SK-N-DZ (cell line): ENCODE data around the gene SERPINH1.

Experiments used
- DNase-seq: peaks from one replicate; pipeline ENCODE4 v3.0.0-alpha.2; 2015; ENCODE audit warnings: low spot score

The SERPINH1 gene

GRCh38 chr11:75554258-75555022 is 7.6 kb upstream of the SERPINH1 start:
- peak; percentile 94 for DNase-seq

DNA sequence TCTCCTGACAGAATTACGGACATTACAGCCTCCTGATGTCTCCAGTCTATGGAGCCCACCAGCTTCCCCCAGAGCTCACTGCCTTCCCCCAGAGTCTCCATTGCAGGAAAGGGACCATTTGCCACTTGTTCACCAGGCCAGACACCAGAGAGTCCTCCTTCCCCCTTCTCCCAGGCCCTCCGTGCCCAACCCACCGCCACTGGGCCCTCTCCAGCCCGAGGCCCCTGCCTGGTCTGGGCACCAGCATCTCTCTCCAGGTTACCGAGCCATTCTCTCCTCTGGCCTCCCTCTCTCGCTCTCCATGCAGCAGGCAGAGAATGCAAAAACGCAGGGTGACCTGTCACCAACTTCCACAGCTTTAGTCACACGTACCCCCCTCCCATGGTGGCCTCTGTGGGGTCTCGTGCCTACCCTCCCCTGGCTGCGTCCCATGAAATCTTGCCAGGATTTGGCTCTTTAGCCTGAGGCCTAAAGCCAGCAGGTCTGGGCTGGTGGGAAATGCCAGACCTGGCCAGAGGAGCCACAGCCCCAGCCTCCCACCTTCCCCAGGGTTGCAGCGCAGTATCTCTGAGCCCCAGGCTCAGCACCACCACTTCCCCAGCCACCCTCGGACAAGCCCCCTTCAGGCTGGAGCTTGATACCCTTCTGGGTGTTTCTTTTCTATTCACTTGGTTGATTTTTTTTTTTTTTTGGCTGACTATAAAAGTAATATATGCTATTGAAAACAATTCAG is 6.8 kb upstream of the SERPINH1 start:
- DNase-seq, result no peak

DNA sequence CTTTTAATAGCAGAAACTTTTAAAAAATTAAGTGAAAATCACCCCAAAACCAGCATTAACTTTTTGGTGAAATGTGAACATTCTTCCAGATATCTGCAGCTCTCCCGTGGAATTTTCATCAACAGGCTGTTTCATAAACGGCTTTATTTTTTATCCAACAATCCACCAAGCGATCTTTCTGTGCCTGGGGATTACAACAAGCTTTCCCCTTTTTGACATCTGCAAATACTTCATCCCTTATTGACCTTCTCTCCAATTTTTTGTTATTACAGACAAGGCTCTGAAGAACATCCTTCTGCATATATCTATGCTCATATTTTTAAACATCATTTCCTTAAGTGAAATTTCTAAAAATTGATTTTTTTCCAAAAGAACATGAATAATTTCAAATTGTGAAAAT is 5.8 kb upstream of the SERPINH1 start:
- no peak for DNase-seq

- DNase-seq, result no peak
Measured at GRCh38 chr11:75557666-75558494, 4.2 kb upstream of the SERPINH1 start.

GRCh38 chr11:75558939-75559843 is 2.9 kb upstream of the SERPINH1 start:
- no peak for DNase-seq

DNA sequence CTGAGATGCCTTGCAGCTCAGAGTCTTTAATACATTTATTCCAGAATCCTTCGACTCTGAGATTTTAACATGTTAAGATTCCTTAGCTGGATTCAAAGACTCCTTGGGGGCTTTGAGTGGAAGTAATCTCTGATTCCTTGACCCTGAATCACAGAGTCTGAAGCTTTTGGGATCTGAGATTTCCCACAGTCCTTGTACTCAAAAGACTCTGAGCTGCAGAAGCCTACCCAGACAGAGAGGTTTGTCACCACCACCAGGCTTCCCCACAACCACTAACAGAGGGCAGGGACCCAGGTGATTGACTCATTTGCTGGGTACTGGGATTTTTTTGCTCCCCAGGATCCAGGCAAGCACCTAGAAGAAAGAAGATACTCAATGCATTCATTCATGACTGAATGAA is 1.4 kb upstream of the SERPINH1 start:
- DNase-seq, result no peak

DNA sequence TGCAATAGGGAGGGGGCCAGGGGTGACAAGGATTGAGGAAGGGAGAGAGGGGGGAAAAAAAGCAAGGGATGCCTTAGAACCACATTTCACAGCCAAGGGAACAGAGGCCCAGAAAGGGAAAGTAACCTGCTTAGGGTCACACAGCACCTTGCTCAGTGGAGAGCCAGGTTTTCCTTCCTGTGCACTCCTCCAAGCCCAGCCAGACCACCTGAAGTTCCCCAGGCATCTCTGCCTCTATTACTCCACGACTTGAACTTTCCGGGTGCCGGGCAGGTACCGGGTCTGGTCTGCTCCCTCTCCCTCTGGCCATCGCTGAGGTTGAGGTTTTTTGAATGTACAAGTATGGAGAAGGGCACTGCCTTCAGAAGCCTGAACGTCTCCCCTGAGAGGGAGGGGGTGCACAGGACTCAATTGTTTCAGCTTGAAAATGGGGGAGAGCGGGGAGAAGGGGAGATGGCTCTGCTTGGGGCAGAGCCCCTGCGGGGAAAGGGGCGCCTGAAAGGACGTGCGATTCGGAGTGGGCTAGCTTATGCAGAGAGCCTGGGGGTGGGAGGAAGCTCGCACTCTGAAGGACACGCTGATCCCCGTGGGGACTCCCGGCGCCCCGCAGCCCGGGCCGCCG is 516 bp upstream of the SERPINH1 start:
- DNase-seq, result no peak

DNA sequence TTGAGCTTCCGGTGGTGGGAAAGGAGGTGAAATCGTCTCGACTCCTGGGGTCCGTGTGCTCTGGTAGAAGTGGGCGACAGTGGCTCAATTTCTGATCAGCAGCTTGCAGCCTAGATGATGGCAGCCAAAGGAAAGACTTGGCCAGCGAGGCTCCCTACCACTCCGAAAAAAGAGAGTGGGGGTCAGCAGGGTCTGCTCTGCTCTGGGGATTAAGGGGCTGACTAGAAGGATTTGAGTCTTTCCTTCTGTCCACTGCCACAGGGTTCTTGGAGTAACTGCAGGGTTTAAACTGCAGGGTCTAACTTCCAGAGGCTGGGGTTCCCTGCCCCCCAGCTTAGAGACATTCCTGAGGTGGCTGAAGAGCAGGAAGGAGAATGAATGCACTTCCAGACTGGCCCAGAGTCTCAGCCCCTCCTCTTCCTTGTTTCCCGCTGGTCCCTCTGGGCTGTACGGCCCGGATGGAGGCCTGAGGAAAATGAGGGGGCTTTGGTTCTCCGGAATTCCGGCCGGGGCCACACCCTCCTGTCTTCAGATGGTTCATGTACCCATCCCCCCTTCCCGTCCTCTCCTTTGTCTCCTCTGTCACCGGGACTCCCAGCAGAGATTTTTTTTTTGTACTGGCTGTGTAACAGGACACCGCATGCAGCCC is 907 bp downstream of the SERPINH1 start:
- peak; percentile 78 for DNase-seq

- DNase-seq, result no peak
Measured at GRCh38 chr11:75563501-75563977, 1.5 kb downstream of the SERPINH1 start.

- DNase-seq, result peak; percentile 72
Measured at GRCh38 chr11:75563978-75564552, 2.0 kb downstream of the SERPINH1 start.

GRCh38 chr11:75565221-75565814 is 3.3 kb downstream of the SERPINH1 start:
- no peak for DNase-seq

DNA sequence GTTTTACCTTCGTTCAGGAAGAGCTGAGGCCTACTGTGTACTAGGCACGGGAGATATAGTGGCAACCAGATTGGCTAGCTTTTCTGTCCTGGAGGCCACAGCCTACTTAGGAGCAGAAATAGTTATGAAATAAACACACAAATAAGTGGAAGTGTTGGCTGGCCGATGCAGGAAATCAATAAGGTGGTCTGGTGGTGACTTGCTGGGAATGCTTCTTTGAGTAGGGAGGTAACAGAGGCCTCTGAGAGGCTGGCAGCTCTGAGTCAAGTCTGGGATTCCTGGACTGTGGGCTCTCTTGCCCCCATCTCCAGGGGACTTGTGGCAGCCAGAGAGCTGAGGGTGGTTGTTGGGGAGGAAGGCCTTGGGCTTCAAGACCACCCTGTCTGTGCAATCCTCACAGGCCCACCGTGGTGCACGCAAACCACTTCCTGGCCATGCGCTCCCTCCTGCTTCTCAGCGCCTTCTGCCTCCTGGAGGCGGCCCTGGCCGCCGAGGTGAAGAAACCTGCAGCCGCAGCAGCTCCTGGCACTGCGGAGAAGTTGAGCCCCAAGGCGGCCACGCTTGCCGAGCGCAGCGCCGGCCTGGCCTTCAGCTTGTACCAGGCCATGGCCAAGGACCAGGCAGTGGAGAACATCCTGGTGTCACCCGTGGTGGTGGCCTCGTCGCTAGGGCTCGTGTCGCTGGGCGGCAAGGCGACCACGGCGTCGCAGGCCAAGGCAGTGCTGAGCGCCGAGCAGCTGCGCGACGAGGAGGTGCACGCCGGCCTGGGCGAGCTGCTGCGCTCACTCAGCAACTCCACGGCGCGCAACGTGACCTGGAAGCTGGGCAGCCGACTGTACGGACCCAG is 4.1 kb downstream of the SERPINH1 start:
- no peak for DNase-seq

DNA sequence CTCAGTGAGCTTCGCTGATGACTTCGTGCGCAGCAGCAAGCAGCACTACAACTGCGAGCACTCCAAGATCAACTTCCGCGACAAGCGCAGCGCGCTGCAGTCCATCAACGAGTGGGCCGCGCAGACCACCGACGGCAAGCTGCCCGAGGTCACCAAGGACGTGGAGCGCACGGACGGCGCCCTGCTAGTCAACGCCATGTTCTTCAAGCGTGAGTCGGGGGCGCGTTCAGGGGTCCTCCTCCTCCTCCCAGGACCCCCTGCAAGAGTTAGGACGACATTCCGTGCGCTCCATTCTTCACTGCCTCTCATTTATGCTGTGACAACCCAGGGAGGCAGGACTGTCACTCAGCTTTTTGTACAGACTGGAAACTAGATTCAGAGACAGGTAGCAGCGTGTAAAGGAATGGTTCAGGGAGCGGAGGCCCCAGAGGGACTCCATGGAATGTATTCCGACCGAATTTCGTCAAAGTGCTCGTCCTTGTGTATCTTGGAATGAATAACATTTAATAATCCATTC is 4.8 kb downstream of the SERPINH1 start:
- no peak for DNase-seq

DNA sequence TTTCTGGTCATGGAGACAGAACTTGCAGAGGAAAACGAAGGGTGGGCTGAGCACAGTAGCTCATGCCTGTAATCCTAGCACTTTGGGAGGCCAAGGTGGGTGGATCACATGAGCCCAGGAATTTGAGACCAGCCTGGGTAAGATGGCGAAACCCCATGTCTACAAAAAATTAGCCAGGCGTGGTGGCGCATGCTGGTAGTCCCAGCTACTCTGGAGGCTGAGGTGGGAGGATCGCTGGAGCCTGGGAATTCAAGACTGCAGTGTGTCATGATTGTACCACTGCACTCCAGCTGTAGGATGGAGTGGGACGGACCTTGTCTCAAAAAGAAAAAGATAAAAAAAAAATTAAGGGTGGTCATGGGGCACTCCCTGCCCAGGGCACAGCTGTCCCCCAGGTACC is 5.9 kb downstream of the SERPINH1 start:
- no peak for DNase-seq

DNA sequence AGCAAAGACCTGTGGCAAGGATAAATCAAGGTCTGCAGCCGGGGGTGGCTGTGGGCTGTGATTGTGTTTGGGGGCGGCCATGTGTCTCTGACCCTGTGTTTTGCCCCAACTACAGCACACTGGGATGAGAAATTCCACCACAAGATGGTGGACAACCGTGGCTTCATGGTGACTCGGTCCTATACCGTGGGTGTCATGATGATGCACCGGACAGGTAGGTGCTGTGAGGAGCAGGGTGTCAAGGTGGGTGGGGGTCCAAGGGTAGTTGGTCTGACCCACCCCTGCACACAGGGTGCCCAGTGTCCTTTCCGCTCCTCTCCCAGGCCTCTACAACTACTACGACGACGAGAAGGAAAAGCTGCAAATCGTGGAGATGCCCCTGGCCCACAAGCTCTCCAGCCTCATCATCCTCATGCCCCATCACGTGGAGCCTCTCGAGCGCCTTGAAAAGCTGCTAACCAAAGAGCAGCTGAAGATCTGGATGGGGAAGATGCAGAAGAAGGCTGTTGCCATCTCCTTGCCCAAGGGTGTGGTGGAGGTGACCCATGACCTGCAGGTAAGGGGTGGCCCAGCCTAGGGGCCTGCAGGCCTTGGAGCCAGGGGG is 6.7 kb downstream of the SERPINH1 start:
- DNase-seq, result no peak

GRCh38 chr11:75570559-75571139 is 8.6 kb downstream of the SERPINH1 start:
- DNase-seq, result no peak

DNA sequence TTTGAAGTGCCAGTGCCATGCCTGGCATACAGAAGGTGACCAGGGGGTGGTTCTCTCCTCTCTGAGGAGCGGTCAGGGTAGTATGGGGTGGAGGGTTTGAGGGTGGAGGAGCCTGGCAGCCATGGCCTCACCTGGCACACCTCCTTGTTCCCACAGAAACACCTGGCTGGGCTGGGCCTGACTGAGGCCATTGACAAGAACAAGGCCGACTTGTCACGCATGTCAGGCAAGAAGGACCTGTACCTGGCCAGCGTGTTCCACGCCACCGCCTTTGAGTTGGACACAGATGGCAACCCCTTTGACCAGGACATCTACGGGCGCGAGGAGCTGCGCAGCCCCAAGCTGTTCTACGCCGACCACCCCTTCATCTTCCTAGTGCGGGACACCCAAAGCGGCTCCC is 9.6 kb downstream of the SERPINH1 start:
- no peak for DNase-seq
